HG03139 (cell line): ENCODE data around the gene SHB.

ENCODE experiments used
- ATAC-seq: cut with Tn5 transposase; IDR thresholded peaks from one replicate; pipeline ENCODE4 v1.9.1; 2021; ENCODE audit not compliant: unreplicated experiment

The SHB gene, protein sequence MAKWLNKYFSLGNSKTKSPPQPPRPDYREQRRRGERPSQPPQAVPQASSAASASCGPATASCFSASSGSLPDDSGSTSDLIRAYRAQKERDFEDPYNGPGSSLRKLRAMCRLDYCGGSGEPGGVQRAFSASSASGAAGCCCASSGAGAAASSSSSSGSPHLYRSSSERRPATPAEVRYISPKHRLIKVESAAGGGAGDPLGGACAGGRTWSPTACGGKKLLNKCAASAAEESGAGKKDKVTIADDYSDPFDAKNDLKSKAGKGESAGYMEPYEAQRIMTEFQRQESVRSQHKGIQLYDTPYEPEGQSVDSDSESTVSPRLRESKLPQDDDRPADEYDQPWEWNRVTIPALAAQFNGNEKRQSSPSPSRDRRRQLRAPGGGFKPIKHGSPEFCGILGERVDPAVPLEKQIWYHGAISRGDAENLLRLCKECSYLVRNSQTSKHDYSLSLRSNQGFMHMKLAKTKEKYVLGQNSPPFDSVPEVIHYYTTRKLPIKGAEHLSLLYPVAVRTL

DNA sequence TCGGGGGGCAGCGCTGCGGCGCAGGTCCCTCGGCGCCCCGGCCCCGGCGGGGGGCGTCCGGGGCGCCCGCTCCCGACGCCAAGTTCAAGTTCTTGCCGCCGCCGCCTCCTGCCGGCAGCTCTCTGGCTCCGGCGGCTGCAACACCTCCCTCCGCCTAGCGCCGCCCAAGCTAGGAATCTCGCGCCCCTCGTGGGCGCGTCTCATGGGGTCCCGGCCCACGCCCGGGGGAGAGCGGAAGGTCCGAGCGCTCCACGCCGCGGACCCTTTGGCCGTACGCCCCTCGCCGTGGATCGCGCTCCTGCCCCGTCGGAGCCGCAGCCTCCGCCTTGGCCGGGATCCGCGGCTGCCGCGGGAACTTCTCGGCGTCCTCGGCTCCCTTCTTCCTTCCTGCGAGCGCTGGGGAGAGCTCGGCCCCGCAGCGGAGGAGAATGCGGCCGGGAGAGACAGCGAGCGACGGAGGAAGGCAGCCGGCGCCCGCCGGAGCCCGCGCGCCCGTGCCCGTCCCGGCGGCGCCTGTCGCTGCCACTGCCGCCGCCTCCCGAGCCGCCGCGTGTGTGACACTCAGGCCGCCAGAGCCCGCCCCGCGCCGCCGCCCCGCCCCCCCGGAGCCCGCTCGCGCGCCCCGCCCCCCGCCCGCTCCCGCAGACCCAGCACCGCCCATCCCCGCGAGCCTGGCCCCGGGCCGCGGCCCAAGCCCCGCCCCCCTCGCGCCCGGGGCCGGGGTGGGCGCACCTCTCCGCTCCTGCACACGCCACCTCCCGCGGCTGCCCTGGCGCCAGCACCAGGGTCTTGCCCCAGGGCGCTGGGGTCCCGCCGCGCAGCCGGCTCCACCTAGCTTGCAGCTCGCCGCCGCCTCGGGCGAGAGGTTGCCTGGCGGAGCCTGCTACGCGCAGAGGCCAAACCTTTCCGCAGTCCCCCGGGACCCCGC, at the start of gene SHB:
TSS of gene SHB (minus strand) at position 527 of the 928 bp plus-strand sequence. CDS start 582 bp downstream, outside the sequence.
- ATAC-seq, result peak; percentile 41

DNA sequence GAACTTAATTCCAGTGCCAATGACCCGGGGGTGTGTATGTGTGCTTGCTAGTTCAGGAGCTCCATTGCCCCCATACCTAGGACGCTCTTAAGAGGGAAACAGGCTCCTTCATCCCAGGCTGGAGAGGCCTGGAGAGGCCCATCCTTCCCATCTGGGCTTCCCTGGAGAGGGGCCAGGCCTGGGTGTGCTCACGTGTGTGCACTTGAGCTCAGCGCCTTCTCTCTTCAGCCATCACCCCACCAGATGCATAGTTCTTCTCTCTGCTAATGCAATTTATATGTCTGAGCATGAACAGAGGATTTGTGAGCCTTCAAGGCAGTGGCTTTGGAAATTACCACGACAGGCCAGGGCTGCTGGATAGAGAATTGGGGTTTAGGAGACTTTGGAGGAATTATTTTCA, 48.6 kb upstream of the SHB start:
- ATAC-seq, result no peak

DNA sequence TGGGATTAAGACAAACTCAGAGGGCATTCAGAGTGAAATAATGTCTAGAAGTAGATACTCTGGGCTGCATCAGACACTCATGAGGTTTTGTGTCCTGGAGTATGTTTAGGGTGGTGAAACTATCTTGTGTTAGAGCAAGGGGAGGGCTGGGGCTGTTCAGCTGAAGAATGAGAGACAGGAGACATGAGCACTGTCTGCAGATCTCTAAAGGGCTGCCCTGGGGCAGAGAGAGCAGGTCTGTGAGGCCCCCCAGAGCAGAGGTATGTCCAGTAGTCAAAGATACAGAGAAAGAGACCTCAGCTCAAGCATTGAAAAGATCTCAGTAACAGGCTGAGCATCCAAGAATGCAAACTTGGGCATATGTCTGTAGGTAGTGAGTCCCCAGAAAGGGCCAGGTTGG, 45.9 kb upstream of the SHB start:
- ATAC-seq, result no peak

DNA sequence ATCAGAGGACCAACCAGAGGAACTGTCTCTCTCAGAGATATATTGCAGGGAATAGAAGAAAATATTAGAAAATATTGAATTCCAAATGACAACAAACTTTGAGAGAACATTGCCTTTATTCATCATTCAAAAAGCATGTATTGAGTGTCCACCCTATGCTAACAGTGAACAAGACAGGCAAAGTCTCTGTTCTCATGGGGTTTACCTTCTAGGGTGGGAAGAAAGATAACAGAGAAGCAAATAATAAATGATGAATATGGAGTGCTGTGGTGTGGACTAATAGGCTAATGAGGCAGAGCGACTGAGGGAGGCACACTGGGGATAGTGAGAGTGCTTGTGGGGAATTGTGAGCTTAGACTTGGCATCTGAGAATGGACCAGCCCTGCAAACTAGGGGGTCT, 43.4 kb upstream of the SHB start:
- ATAC-seq, result no peak

DNA sequence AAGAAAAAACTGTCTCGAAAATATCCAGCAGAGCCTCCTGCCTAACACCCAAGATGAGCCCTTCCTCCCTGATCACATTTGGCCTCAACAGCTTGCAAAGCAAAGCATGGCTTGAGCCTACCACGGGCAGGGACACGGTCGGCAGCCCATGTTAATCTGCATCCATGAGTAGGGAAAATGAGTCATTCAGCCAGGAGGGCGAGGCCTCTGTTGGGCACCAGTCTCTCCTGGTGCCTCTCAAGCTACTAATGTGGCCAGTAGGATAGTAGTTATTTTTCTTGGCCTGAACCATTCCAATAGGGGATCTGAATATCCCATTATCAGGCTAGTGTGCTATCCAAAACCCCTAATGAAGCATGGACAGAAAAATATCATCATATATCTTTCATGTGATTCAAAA, 43.0 kb upstream of the SHB start:
- no peak for ATAC-seq

DNA sequence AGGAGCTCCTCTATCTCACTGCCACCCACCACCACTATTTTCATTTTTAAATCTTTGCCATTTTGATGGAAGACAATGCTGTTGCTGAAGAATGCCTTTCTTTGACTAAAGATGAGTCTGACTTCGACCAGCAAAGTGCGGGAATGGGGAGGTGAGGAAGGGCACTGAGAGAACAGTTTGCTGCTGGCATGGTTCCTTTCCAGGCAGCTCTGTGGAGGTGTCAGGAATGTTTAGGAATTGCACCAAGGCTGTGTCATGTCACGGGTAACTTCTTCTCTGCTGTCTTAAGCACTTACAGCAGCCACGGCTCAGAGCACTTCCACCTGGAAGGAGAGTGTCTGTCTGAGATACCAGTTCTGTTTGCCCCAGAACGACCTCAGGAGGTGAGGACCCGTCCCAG, 41.4 kb upstream of the SHB start:
- no peak for ATAC-seq

GRCh38 chr9:38109601-38110000, 40.6 kb upstream of the SHB start:
- no peak for ATAC-seq

GRCh38 chr9:38108326-38108725, 39.3 kb upstream of the SHB start:
- ATAC-seq, result no peak

DNA sequence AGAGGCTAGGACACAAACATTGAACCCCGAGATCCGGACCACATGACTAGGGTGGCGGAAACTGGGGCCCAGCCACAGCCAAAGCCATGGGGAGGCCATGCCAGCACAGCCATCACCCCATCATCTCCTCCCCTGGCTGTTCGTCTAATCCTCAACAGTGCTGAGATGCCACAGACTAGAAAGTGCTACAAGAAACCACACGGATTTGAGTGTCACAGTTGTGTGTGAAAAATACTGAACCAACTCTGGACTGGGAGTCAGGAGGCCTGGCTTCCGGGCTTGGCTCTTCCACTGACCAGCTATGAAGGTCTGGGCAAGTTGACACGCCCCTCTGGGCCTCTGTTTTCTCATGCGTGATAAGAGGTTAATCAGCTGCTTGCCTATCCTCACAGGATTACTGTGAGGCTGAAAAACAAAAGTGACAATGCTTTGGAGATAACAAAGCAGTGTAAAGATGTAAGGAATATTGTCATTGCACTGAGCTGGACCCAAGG, 38.8 kb upstream of the SHB start:
- no peak for ATAC-seq

GRCh38 chr9:38107405-38107804, 38.4 kb upstream of the SHB start:
- ATAC-seq, result no peak

DNA sequence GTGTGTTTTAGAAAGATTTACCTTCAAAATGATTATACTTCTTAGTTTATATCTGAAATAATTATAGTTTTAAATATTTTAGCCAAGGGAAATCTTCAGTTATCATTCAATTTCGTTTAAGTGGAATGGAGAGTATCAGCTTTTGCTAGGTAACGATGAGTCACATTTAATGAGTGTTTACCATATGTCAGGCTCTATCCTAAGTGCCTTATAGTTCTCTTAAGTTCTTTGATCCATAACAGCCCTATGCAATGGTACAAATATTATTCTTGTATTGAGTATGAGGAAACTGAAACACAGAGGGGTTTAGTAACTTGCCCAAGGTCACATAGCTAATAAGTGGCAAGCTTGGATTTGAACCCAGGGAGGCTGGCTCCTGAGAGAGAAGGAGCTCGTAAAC, 37.5 kb upstream of the SHB start:
- ATAC-seq, result no peak

- no peak for ATAC-seq
Observed at GRCh38 chr9:38103340-38103739, 34.3 kb upstream of the SHB start.

GRCh38 chr9:38101423-38101822, 32.4 kb upstream of the SHB start:
- ATAC-seq, result no peak

GRCh38 chr9:38096238-38096805, 27.3 kb upstream of the SHB start:
- ATAC-seq, result no peak

DNA sequence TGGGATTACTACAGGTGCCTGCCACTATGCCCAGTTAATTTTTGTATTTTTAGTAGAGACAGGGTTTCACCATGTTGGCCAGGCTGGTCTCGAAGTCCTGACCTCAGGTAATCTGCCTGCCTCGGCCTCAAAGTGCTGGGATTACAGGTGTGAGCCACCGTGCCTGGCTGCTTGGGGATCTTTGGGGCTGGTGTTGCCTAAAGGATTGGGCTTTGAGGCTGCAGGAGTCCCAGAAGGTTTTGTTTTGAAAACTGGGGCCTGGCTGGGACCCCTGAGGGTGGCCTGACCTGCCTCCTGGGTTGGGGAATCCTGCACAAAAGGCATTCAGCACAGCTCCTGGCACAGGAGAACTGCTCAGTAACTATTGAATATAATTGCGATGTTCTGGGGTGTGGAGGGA, 25.1 kb upstream of the SHB start:
- no peak for ATAC-seq

DNA sequence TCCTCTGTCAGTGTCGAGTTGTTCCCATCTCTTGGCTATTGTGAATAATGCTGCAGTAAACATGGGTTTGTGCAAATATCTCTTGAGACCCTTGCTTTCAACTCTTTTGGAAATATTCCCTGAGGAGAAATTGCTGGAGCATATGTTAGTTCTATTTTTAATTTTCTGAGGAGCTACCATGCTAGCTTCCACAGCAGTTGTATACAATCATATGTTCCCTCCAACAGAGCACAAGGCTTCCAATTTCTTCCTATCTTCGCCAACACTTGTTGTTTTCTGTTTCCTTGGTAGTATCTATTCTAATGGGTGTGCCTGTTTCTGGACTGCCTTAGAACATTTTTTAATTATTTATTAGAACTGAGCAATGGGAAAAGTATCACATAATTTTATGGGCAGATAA, 23.6 kb upstream of the SHB start:
- no peak for ATAC-seq

DNA sequence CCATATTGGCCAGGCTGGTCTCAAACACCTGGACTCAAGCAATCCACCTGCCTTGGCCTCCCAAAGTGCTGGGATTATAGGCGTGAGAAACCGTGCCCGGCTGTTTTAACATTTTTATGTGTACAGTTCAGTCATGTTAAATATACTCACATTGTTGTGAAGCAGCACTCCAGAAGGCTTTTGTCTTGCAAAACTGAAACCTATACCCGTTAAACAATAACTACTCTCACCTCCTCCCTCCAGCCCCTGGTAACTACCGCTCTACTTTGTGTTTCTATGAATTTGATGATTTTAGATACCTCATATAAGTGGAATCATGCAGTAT, 23.1 kb upstream of the SHB start:
- no peak for ATAC-seq

DNA sequence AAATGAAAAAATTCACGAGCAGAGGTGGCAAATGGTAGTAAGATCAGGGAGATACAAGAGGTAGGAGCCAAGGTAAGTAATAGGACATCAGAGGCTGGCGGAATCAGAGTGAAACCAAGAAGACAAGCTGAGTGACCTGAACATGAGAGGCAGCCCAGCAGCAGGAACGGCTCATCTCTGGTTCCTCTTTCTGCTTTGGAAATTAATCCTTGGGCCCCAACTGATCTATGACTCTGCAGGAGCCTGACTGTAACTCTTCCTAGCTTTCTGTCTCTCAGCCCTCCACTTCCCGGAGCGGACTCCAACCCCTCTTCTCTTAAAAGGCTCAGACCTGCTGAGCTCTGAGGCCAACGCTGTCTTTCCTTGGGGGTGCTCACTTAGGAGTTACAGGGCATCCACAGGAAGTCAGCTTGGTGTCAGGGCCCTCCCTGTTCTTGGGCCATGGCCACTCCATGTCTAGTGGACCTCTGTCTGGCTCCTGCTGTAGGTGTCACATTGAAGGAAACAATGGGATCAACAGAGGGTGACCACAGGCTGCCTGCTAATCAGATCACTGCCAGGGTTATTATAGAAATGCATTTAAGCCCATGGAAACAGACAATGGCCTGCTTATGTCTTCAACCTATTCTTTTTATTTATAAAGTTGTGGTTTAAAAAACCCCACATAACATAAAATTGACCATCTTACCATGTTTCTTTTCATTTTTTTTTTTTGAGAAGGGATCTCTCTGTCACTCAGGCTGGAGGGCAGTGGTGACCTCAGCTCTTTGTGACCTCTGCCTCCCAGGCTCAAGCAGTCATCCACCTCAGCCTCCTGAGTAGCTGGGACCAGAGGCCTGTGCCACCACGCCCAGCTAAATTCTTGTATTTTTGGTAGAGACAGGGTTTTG, 22.5 kb upstream of the SHB start:
- ATAC-seq, result peak; percentile 49

DNA sequence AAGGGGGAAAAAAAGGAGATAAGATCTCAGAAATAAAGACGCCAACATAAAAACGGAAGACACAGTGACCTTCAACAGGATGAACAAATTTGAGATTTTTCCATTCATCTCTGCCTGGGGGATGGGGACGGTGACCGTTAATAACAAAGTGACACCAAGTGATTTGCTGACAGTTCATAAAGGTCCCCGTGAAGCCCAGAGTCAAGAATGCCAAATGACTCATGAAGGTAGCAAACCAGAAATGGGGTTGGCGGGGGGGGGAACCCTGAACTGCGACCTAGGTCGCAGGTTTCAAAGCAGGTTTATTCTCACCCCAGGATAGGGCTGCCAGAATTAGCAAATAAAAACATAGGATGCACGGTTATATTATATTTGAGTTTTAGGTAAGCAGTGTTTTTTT, 21.1 kb upstream of the SHB start:
- no peak for ATAC-seq

DNA sequence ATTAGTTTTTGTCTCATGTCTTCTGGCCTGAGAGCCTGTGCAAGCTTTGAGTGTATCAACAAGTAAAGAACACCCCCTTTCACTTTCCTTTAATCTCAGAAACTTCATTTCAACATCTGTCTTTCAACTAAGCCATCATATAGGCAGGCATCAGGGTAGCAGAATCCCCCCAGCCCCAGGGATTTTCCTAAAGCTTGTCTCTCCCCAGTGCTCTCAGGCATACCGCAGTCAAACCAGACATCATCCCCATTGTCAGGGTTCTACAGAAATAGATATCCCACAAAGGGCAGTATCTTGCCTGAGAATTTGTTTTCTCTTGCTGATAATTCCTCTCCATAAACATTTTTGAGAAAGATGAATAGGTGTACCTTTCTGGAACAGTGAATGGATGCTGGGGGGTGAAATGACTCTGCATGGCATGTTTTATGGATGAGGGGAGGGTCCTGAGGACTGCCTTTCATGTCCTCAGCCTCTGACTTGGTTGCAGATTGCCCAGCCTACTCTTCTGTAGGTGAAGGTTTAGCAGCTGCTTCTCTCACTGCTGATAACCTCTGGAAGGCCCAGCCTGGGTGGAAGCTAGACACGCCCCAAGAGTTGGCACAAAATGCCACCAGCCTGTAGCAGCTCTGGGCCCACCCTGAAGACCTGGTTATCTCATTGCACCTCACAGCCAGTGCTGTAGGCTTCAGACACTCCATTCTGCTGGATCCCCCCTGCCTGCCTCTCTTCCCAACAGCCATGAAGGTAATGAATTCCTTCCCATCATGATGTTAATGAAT, 20.5 kb upstream of the SHB start:
- no peak for ATAC-seq
